ENCODE results near the gene GOLGA8K.
"Not testable (repeated sequence)": the region's sequence is repeated elsewhere in the genome, so short reads cannot be mapped to it uniquely, and the experiment has no call there.

GOLGA8K gene

DNA sequence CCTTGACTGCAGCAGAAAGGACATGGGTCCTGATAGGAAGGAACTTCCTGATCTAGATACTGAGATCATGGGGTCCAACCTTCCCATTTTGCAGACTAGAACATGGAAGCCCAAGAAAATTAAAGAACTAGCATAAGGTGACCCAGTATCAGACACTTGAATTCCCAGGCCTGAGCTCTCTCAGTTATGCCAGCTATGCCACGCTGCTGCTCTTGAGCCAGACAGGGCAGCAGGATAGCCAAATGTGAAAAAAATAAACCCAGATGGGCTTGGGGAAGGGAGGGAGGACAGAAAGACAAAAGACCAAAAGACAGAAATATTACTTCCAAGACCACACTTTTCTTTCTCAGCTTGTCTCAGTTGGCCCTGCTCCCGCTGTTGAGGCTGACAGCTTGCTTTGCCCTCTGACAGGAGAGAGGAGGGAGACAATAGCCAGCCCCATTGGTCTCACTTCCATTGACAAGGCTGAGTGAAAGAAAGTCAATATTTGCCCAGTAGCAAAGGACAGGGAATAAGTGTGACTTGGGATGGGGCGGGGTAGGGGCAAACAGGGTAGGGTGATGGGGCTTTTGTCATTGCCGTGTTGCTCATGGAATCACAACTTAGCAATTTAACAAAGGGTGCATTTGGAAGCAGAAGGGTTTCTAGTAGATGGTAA, 52.4 kb downstream of the GOLGA8K start:
- DNase-seq = not testable (repeated sequence)

DNA sequence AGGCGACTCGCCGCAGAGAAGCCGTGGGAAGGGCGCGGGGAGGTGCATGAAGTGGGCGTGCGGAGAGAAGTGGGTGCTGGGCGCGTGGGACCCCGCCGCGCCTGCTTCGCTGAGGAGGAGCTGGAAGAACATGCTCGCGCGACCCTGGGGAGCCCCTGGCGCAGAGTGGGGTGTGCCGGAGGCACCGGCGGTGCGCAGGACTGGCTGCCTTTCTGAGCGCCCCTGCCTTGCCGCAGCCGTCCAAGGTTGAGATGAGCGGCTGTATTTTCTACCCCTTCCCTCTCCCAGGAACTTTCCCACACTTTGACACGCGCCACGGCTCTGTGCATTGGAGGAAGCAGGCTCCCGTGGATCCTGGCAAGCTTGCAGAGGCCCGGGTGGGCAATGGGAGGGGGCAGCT, 56.1 kb downstream of the GOLGA8K start:
- DNase-seq = not testable (repeated sequence)

DNA sequence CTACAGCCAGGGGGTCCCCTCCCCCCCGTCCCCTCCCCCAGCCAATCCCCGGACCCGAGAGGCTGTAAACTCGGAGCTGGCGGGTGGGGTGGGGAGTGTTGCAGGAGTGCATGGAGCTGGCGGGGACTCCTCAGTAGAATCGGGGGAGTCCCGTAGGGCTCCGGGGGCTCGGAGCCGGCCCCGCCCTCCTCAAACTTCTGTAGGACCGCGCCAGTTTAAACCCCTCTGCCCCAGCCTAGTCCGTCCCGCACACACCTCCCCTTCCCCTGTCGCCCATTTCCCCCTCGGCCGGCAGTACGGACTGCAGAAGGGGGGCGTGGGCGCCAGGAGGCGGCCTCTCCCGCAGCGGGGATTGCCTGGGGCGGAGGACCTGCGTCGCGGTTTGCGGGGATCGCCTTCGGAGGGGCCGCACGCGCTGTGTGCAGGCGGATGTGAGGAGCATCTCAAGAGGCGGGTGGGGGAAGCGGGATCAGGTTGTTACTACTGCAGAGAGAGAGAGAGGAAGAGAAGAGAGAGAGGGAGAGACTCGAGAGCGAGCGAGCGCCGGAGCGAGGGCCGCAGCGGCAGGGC, 57.0 kb downstream of the GOLGA8K start:
- DNase-seq = not testable (repeated sequence)

DNA sequence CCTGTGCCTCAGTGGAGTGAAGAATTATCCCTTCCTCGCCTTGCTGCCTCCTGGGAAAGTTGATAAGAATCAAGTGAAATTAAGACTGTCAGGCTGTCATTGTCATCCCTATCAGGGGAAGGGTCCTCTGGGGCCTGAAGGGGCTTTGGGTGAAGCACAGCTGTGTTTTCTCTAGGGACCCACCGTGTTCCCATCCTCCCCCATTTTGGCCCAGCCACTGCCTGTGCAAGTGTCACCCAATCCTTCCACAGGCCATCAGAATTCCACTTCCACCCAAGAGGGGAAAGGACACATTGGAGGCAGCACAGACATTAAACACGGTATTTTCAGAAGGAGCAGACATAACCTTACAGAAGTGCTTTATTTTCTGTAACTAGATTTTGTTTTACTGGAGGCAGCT, 59.2 kb downstream of the GOLGA8K start:
- not testable (repeated sequence) for DNase-seq

Measured in stimulated activated CD4-positive, alpha-beta T cell treated with anti-CD3 and anti-CD28 coated beads, Interleukin-4, amount 100 ng/mL, for 24 hours (primary cell).